HCT116 (cell line): Measurements from ENCODE around the gene CHST15. TPM values are rescaled to one million over a fixed set of nuclear protein-coding genes. Genes with fewer than 3 reads are reported as not detected.

Source experiments
- ATAC-seq: fragments of 200-7000 bp; cut with Tn5 transposase; 2 replicates; pipeline ENCODE4 v1.9.1; 2020; ENCODE audit warnings: mild to moderate bottlenecking, moderate library complexity
- BruUV-seq: library from RNA; stranded (reverse); fragments of 400-500 nt; replicated peaks from 2 replicates; lab custom pipeline; 2021; lab: Mats Ljungman, UMichigan
- CTCF ChIA-PET: fragments of 300-600 bp; sonication (Branson Sonifier 250); formaldehyde crosslinking; loops from one replicate; lab custom pipeline; 2021; ENCODE audit warnings: antibody characterized with exemption; lab: Charles Lee
- POLR2A ChIA-PET: fragments of 300-600, 350-600 bp; sonication (Branson Sonifier 250); formaldehyde crosslinking; loops from one replicate; lab custom pipeline; 2021; ENCODE audit warnings: antibody characterized with exemption; lab: Charles Lee
- RAD21 ChIA-PET, 2 experiments: fragments of 300-600 bp; sonication (Branson Sonifier 250); formaldehyde crosslinking; loops; one replicate each; lab custom pipeline; 2023; ENCODE audit warnings: low total read pairs in 2 of 2; ENCODE audit not compliant: uncharacterized antibody in 2 of 2, unreplicated experiment in 2 of 2, low non-redundant PET in 1 of 2; lab: Charles Lee
- DNase-seq: peaks from one replicate; pipeline ENCODE4 v3.0.0-alpha.2; 2010; ENCODE audit warnings: low read depth, low spot score
- H2AFZ ChIP-seq: fragments of 200-600 bp; shearing (Covaris generic), sonication (generic); 2 replicates; pipeline ENCODE4 v1.6.1; 2017; ENCODE audit warnings: low read depth, mixed run types, mixed read lengths, antibody characterized with exemption, low read length; ENCODE audit not compliant: poor library complexity, severe bottlenecking
- H3K27ac ChIP-seq: 2 replicates; pipeline ENCODE4 v1.5.1; 2012; ENCODE audit warnings: low read depth, low read length
- H3K27me3 ChIP-seq: fragments of 200-600 bp; sonication (generic); 2 replicates; pipeline ENCODE4 v1.6.1; 2016; ENCODE audit warnings: mixed run types, low read length, mixed read lengths; ENCODE audit not compliant: insufficient read depth
- H3K36me3 ChIP-seq, 2 experiments: fragments of 200-500 bp in 1 of 2; fragments of 200-600 bp in 1 of 2; sonication (Bioruptor generic) in 1 of 2; sonication (generic) in 1 of 2; 2 replicates each; pipeline versions ENCODE4 v1.5.1 to v1.6.1; 2014 to 2016; ENCODE audit warnings: low read length in 2 of 2, inconsistent platforms in 1 of 2, mixed read lengths in 1 of 2, mixed run types in 1 of 2; ENCODE audit not compliant: insufficient read depth in 2 of 2, control insufficient read depth in 1 of 2
- H3K4me1 ChIP-seq, 2 experiments: fragments of 200-600 bp in 1 of 2; sonication (generic) in 1 of 2; 2 replicates each; pipeline versions ENCODE4 v1.5.1 to v1.6.1; 2012 to 2017; ENCODE audit warnings: low read length in 2 of 2, inconsistent platforms in 1 of 2, mild to moderate bottlenecking in 1 of 2, mixed read lengths in 1 of 2, mixed run types in 1 of 2, moderate library complexity in 1 of 2; ENCODE audit not compliant: insufficient read depth in 2 of 2, control insufficient read depth in 1 of 2
- H3K4me2 ChIP-seq: fragments of 200-600 bp; sonication (generic); 2 replicates; pipeline ENCODE4 v1.6.1; 2017; ENCODE audit warnings: mixed run types, low read length, mixed read lengths
- H3K4me3 ChIP-seq, 2 experiments: fragments of 200-600 bp in 1 of 2; sonication (generic) in 1 of 2; replicated peaks in 1 of 2; 2 replicates each; pipeline ENCODE4 v1.5.1; 2011 to 2016; ENCODE audit warnings: low read length in 2 of 2, control low read depth in 1 of 2, low read depth in 1 of 2, mild to moderate bottlenecking in 1 of 2, mixed read lengths in 1 of 2, mixed run types in 1 of 2
- H3K79me2 ChIP-seq: fragments of 200-600 bp; sonication (generic); 2 replicates; pipeline ENCODE4 v1.6.1; 2017; ENCODE audit warnings: mild to moderate bottlenecking, mixed run types, low read length, moderate library complexity, mixed read lengths; ENCODE audit not compliant: insufficient read depth
- H3K9ac ChIP-seq: fragments of 200-600 bp; sonication (generic); 2 replicates; pipeline ENCODE4 v1.6.1; 2016; ENCODE audit warnings: low read length, mixed read lengths
- H3K9me2 ChIP-seq: fragments of 200-600 bp; sonication (generic), shearing (Covaris generic); 2 replicates; pipeline ENCODE4 v1.6.1; 2017; ENCODE audit warnings: mixed run types, mild to moderate bottlenecking, moderate library complexity; ENCODE audit not compliant: insufficient read depth
- H3K9me3 ChIP-seq, 2 experiments: fragments of 200-500 bp in 1 of 2; fragments of 200-600 bp in 1 of 2; sonication (Bioruptor generic) in 1 of 2; sonication (generic) in 1 of 2; 2 replicates each; pipeline ENCODE4 v1.6.1; 2014 to 2017; ENCODE audit warnings: low read length in 2 of 2, mixed read lengths in 2 of 2, inconsistent platforms in 1 of 2, low read depth in 1 of 2, mild to moderate bottlenecking in 1 of 2, mixed run types in 1 of 2, moderate library complexity in 1 of 2; ENCODE audit not compliant: control insufficient read depth in 1 of 2, insufficient read depth in 1 of 2
- H4K20me1 ChIP-seq: fragments of 200-600 bp; sonication (generic), shearing (Covaris generic); 2 replicates; pipeline ENCODE4 v1.6.1; 2017; ENCODE audit warnings: mixed run types, mild to moderate bottlenecking, moderate library complexity; ENCODE audit not compliant: insufficient read depth
- CBX3 ChIP-seq: IDR thresholded peaks from 2 replicates; pipeline ENCODE4 v1.6.1; 2012; ENCODE audit warnings: low read depth
- CEBPB ChIP-seq: IDR thresholded peaks from 2 replicates; pipeline ENCODE4 v1.6.1; 2012; ENCODE audit warnings: low read depth
- ELF1 ChIP-seq: IDR thresholded peaks from 2 replicates; pipeline ENCODE4 v1.6.1; 2012; ENCODE audit warnings: low read depth, borderline replicate concordance
- FOSL1 ChIP-seq: IDR thresholded peaks from 2 replicates; pipeline ENCODE4 v1.6.1; 2012; ENCODE audit warnings: low read depth
- POLR2AphosphoS5 ChIP-seq: IDR thresholded peaks from 2 replicates; pipeline ENCODE4 v1.6.1; 2011; ENCODE audit warnings: mild to moderate bottlenecking, low read depth, low read length, moderate library complexity
- SP1 ChIP-seq: IDR thresholded peaks from 2 replicates; pipeline ENCODE4 v1.6.1; 2012; ENCODE audit warnings: low read depth
- TCF7L2 ChIP-seq: IDR thresholded peaks from 2 replicates; pipeline ENCODE4 v1.7.0; 2011; ENCODE audit warnings: borderline replicate concordance, inconsistent platforms; ENCODE audit not compliant: insufficient read depth, insufficient read length; ENCODE audit errors: extremely low read depth
- YY1 ChIP-seq: IDR thresholded peaks from 2 replicates; pipeline ENCODE4 v1.6.1; 2011; ENCODE audit warnings: low read length, low read depth, moderate library complexity, mild to moderate bottlenecking; ENCODE audit not compliant: insufficient replicate concordance; ENCODE audit errors: extremely low read depth
- ZNF274 ChIP-seq: fragments of 200-500 bp; sonication (Bioruptor generic); IDR thresholded peaks from 2 replicates; pipeline ENCODE4 v1.6.1; 2014; ENCODE audit warnings: mild to moderate bottlenecking, low read depth, low read length, inconsistent platforms
- intact Hi-C: fragments of 100-400 bp; cut with micrococcal nuclease; formaldehyde crosslinking; loops from 2 replicates; pipeline ENCODE4 v1.10.0; 2022
- total RNA-seq: library from RNA; stranded (reverse); gene quantifications from one replicate; pipeline ENCODE4 v1.2.1, GENCODE V29; 2021; ENCODE audit not compliant: unreplicated experiment
- TF ChIP-seq, protein P1 (sequence below): IDR thresholded peaks from 2 replicates; pipeline ENCODE4 v1.6.1; 2011; ENCODE audit warnings: mild to moderate bottlenecking, low read length, moderate library complexity; ENCODE audit not compliant: insufficient replicate concordance; ENCODE audit errors: extremely low read depth

The CHST15 gene
- total RNA-seq, 1 experiment from 2014 or later, result 47.2 TPM

GRCh38 chr10:124089859-124090258 is 3.5 kb downstream of the CHST15 start:
- H3K27me3 ChIP-seq, result no peaks in the 10 kb centered on the region
- ChIA-PET CTCF (no interaction called here), POLR2A (interaction anchor here (0.7 kb wide), 1 partner anchor 18 kb away, joined by 3 read pairs; no protein-coding TSS in a partner anchor)
- H3K9ac ChIP-seq, result no peak overlapping the region
- no peak overlapping the region for H3K27ac ChIP-seq
- no peak overlapping the region for H2AFZ ChIP-seq
- no peaks in the 10 kb centered on the region for H3K9me2 ChIP-seq
- H3K4me1 ChIP-seq, result peaks cover 34 to 46% of the 10 kb centered on the region in 2 experiments
- H3K4me3 ChIP-seq, result no peak overlapping the region
- no peak for ATAC-seq
- TF ChIP-seq TCF7L2, result no peak
- no peak for TF ChIP-seq CEBPB
- TF ChIP-seq YY1, result no peak
- TF ChIP-seq ELF1, result no peak
- no peak for TF ChIP-seq CBX3
- no peak for TF ChIP-seq POLR2AphosphoS5
- TF ChIP-seq SP1, result no peak
- no peak for TF ChIP-seq ZNF274
- TF ChIP-seq, protein P1, sequence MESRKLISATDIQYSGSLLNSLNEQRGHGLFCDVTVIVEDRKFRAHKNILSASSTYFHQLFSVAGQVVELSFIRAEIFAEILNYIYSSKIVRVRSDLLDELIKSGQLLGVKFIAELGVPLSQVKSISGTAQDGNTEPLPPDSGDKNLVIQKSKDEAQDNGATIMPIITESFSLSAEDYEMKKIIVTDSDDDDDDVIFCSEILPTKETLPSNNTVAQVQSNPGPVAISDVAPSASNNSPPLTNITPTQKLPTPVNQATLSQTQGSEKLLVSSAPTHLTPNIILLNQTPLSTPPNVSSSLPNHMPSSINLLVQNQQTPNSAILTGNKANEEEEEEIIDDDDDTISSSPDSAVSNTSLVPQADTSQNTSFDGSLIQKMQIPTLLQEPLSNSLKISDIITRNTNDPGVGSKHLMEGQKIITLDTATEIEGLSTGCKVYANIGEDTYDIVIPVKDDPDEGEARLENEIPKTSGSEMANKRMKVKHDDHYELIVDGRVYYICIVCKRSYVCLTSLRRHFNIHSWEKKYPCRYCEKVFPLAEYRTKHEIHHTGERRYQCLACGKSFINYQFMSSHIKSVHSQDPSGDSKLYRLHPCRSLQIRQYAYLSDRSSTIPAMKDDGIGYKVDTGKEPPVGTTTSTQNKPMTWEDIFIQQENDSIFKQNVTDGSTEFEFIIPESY, result no peak
- TF ChIP-seq FOSL1, result no peak
- TF ChIP-seq, all 23 proteins: peak for 0
- H3K36me3 ChIP-seq, result no peaks in the 10 kb centered on the region
- intact Hi-C loops, result loop anchor here (5.0 kb wide), 1 partner anchor 297 kb away; no protein-coding TSS in a partner anchor
- RAD21 ChIA-PET, result no interaction called here
- H3K9me3 ChIP-seq, result no peaks in the 10 kb centered on the region
- H3K79me2 ChIP-seq, result peaks cover 71% of the 10 kb centered on the region
- no peak for DNase-seq
- no peak overlapping the region for H3K4me2 ChIP-seq
- H4K20me1 ChIP-seq, result no peaks in the 10 kb centered on the region
- no TSS peak for BruUV-seq
